ENCODE data around the gene ST8SIA6. TPM values are rescaled to one million over a fixed set of nuclear protein-coding genes. Genes with fewer than 3 reads are reported as not detected.

Gene ST8SIA6
- total RNA-seq, 1 experiment from 2014 or later, result 1.3 TPM

GRCh38 chr10:17386616-17387075 is 67.7 kb downstream of the ST8SIA6 start:
- CTCF ChIA-PET, result no interaction called here
- RAD21 ChIA-PET (ENCODE audit: low non-redundant PET in 1 of 2, low total read pairs in 2 of 2, uncharacterized antibody in 2 of 2, unreplicated experiment in 2 of 2), result no interaction called here
- POLR2A ChIA-PET, result no interaction called here
- Histone ChIP-seq H3K4me3 (replicated peaks in 1 of 2; ENCODE audit: low read depth in 1 of 2, low read length in 2 of 2) (no peak overlapping the region), H3K27me3 (ENCODE audit: insufficient read depth, low read length) (no peaks in the 10 kb centered on the region), H3K79me2 (ENCODE audit: insufficient read depth, low read length) (no peaks in the 10 kb centered on the region), H2AFZ (ENCODE audit: low read depth, low read length, poor library complexity, severe bottlenecking) (no peak overlapping the region), H3K9ac (ENCODE audit: low read length) (no peak overlapping the region), H3K36me3 (ENCODE audit: control insufficient read depth in 1 of 2, insufficient read depth in 2 of 2, low read length in 2 of 2) (no peaks in the 10 kb centered on the region), H3K27ac (ENCODE audit: low read depth, low read length) (no peak overlapping the region), H3K9me2 (ENCODE audit: insufficient read depth) (no peaks in the 10 kb centered on the region), H3K9me3 (ENCODE audit: control insufficient read depth in 1 of 2, insufficient read depth in 1 of 2, low read depth in 1 of 2, low read length in 2 of 2) (no peaks in the 10 kb centered on the region), H3K4me2 (ENCODE audit: low read length) (no peak overlapping the region), H3K4me1 (ENCODE audit: control insufficient read depth in 1 of 2, insufficient read depth in 2 of 2, low read length in 2 of 2) (peaks cover 6 to 7% of the 10 kb centered on the region in 2 experiments; a peak in 2 of 4 replicates), H4K20me1 (ENCODE audit: insufficient read depth) (no peaks in the 10 kb centered on the region)
- BruUV-seq (replicated peaks), result no TSS peak
- intact Hi-C loops (cut with micrococcal nuclease), result no loop called here
- DNase-seq (ENCODE audit: low read depth, low spot score) (no peak), ATAC-seq (no peak)
- TF ChIP-seq CEBPB (IDR thresholded peaks at IDR 0.05; ENCODE audit: low read depth), result no peak
- no peak for TF ChIP-seq RAD21 (IDR thresholded peaks at IDR 0.05; ENCODE audit: low read depth)
- TF ChIP-seq JUND (IDR thresholded peaks at IDR 0.05), result no peak
- TF ChIP-seq ZBTB33 (IDR thresholded peaks at IDR 0.05; ENCODE audit: extremely low read depth, insufficient replicate concordance, low read length), result no peak
- TF ChIP-seq FOSL1 (IDR thresholded peaks at IDR 0.05; ENCODE audit: low read depth), result no peak
- no peak for TF ChIP-seq SRF (IDR thresholded peaks at IDR 0.05; ENCODE audit: low read depth)
- TF ChIP-seq MAX (IDR thresholded peaks at IDR 0.05), result no peak
- TF ChIP-seq POLR2AphosphoS5 (IDR thresholded peaks at IDR 0.05; ENCODE audit: low read depth, low read length), result no peak
- TF ChIP-seq YY1 (IDR thresholded peaks at IDR 0.05; ENCODE audit: extremely low read depth, insufficient replicate concordance, low read depth, low read length), result no peak
- no peak for TF ChIP-seq CBX3 (IDR thresholded peaks at IDR 0.05; ENCODE audit: low read depth)
- TF ChIP-seq EZH2phosphoT487 (IDR thresholded peaks at IDR 0.05; ENCODE audit: borderline replicate concordance), result no peak

All from HCT116 (cell line).